Measurements from ENCODE around the gene ST6GALNAC4. TPM values are rescaled to one million over a fixed set of nuclear protein-coding genes. Genes with fewer than 3 reads are reported as not detected.

ST6GALNAC4 gene, protein sequence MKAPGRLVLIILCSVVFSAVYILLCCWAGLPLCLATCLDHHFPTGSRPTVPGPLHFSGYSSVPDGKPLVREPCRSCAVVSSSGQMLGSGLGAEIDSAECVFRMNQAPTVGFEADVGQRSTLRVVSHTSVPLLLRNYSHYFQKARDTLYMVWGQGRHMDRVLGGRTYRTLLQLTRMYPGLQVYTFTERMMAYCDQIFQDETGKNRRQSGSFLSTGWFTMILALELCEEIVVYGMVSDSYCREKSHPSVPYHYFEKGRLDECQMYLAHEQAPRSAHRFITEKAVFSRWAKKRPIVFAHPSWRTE
- total RNA-seq (2022; extraction: Qiagen RNA extraction; ENCODE audit: low read depth), result 13.8 to 20.6 TPM (median 18.1 TPM) in 5 replicates

DNA sequence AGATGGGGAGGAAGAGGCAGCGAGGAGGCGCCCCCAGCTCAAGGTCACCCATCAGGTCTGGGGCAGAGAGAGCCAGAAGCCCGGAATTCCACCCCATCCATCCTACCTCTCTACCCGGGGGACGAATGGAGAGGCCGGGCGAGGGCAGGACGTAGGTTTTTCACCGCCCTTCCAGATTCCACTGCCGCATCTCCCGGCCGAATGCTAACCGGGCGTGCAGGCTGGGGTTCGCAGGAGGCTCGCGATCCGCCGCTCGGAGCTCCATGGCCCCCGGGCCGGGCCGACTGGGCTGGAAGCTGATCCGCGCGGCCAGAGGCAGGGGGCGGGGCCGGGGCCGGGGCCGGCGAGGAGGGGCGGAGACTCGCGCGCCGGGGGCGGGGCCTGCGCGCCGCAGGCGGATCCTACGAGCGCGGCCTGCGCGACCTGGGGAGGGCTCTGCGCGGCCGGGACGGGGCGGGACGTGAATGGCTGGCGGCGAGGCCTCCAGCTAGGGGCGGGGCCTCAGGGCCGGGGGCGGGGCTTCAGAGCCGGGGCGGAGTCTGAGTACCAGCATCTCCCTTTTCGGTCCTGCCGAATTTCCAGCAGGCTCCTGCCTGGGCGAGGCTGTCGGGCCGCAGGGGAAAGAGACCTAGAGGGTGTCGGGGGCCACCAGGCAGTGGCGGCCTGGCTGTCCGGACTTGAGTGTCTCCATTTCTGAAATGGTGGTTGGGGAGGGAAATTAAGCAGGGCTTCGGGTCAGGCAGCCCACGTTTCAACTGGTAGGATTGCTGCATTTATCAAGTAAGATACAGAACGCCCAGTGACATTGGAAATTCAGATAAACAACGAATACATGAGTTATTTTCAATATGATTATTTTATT, at the start of gene ST6GALNAC4:
ST6GALNAC4 (minus strand) TSS at position 322 of the 862 bp plus-strand sequence. CDS start 622 bp downstream, outside the sequence.

DNA sequence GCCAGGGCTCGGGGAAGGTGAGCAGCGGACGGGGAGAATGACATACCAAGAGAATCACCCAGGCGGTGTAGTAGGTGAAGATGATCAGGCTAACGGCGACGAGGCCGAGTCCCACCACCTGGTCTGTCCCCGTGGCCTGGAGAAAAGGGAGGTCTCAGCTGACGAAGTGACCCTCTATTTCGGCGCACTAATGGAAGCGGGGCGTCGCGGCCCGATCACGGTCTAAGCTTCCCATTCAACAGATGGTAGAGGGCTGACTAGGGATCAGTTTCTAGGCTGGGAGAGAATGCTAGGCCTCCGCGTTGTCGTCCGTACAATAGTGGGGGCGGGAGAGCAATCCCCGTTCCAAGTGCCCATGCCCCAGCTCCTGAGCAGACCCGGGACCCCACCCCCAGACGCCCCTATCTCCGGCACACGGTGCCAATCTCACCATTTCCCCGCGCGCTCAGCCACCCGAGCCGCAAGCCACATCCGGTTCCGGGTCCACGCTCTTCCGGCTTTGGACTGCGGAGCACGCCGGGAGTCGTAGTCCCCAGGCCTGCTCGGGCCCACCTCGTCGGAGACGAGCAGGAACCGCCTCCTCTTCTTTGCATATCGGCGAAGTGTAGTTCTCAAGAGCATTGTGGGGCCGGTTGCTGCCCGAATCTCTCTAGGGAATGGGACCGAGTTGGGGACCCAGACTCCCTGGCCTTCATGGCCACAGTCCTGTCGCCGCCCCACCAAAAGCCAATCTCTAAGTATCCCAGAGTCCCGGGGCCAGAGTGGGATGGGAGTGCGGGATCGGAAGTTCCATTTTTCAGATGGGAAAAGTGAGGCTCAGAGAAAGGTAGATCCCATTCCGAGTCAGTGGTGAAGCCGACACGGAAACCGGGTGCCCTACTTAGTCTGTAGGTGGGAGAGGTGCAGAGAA, 20.8 kb upstream of the ST6GALNAC4 start, which contains the start of gene DPM2:
DPM2 (minus strand) TSS at position 467 of the 910 bp plus-strand sequence; CDS start at position 433, 34 bp downstream.

DNA sequence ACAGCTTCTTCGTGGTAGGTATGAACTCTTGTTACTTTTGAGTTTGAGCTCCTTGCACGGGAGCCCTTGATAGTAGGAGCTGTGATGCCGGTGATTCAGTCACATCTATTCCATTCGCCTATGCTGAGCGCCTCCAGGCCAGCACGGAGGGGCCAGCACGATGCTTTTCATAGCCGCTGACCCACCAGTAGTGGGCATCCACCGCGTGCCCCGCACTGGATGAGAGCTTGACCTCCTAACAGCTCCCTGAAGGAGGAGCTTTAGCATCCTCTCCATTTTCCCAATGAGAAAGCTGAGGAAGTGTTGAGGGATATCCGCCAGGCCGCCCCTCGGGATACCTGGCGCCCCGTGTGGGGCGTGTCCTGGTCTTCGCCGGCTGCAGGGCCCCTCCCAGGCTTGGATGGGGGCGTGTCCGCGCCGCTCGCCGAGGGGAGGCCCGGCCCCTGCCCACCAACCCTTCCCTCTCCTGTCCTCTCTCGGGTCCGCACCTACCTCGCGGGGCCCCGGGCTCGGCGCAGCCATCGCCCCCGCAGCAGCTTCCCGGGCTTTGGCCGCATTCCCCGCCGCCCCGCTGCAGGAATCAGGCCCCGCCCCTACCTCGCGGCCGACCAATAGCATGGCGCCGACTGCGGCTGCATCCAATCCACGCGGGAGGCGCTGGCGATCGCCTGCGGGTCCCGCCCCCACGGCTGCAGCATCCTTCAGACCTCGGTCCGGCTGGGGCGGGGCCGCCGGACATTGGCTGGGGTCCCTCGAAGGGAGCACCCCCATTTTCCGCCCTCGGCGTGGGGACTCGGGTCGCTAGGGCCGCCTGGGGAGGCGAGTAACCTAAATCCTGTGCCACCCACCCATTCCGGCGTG, 13.6 kb upstream of the ST6GALNAC4 start, which contains the start of gene PIP5KL1:
PIP5KL1 (minus strand) TSS at position 547 of the 861 bp plus-strand sequence; CDS start at position 522, 25 bp downstream.

DNA sequence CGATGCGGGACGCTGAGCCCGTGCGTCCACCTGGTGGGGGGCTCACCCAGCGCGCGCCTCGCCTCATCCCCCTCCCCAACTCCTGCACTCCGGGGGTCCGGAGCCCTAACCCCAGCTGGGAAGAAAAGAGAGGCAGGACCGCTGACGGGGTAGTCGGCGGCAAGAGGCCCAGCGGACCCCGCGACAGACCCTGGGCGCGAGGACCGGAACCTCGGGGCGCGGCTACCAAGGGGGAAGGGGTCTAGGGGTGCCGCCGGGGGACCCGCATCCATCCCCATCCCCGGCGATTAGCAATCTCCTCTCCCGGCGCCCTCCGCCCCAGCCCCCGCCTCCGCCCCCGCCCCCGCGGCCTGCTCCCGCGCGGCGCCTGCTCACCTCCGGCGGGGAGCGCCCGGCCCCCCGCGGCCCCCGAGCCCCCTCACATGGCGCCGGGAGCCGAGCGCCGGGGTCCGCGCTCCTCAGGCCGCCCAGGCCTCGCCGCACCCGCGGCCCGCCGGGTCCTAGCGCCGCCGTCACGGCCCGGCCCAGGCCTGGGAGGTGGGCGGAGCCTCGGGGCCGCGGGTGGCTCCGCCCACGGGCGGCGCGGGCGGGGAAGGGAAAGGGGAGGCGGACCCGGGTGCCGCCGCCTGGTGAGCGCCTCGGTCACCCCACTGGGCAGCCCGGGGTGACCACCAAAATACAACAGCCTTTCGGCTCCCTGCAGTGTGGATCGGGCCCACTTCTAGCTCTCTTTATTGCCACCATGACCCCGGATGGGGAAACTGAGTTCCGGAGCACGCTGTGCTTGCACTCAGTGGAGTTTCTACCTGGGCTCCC, 17.5 kb downstream of the ST6GALNAC4 start, which contains the start of gene ST6GALNAC6:
ST6GALNAC6 (minus strand) TSS at position 476 of the 816 bp plus-strand sequence. CDS start 1,622 bp downstream, outside the sequence.

DNA sequence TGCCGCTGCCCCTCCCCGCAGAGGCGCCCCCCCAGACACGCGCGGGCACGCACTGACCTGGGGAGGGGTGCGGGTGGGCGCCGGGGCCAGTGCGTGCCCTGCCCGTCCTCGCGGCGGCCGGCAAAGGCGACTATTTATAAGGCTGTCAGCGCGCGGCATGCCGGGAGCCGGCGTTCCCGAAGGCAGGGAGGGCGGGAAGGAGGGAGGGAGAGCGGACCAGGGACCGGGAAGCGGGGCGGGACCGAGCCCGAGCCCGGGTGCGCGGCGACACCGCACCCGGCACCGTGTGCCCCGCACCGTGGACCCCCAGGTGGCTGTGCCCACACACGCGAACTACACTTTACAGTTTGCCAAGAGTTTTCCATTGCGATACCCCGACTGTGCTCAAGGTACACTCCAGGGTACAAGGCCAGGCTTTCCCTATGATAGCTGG, 39.3 kb downstream of the ST6GALNAC4 start, which contains the start of gene AK1:
AK1 (minus strand) TSS at position 110 of the 433 bp plus-strand sequence. CDS start 3,058 bp downstream, outside the sequence.

Other genes starting within 250 kb of the ST6GALNAC4 start
- gene CFAP157, start 210.1 kb downstream of the ST6GALNAC4 start, total RNA-seq (2022; extraction: Qiagen RNA extraction; ENCODE audit: low read depth), result not detected in 5 replicates
- gene PTRH1, start 201.4 kb downstream of the ST6GALNAC4 start, total RNA-seq (2022; extraction: Qiagen RNA extraction; ENCODE audit: low read depth), result 14.7 to 19.9 TPM (median 18.1 TPM) in 5 replicates
- gene TTC16, start 201.0 kb downstream of the ST6GALNAC4 start, total RNA-seq (2022; extraction: Qiagen RNA extraction; ENCODE audit: low read depth), result 0.08 TPM in 1 of 5 replicates, not detected in the others
- gene TOR2A, start 181.7 kb downstream of the ST6GALNAC4 start, total RNA-seq (2022; extraction: Qiagen RNA extraction; ENCODE audit: low read depth), result 11.0 to 15.1 TPM (median 14.4 TPM) in 5 replicates
- gene SH2D3C, start 138.4 kb downstream of the ST6GALNAC4 start, total RNA-seq (2022; extraction: Qiagen RNA extraction; ENCODE audit: low read depth), result 0.06 to 0.07 TPM in 2 of 5 replicates, not detected in the others
- gene CDK9, start 131.0 kb downstream of the ST6GALNAC4 start, total RNA-seq (2022; extraction: Qiagen RNA extraction; ENCODE audit: low read depth), result 43.2 to 45.6 TPM (median 44.8 TPM) in 5 replicates
- 44.8 to 50.7 TPM (median 47.6 TPM) in 5 replicates for gene FPGS, start 114.2 kb downstream of the ST6GALNAC4 start, total RNA-seq (2022; extraction: Qiagen RNA extraction; ENCODE audit: low read depth)
- gene ENG, start 62.4 kb downstream of the ST6GALNAC4 start, total RNA-seq (2022; extraction: Qiagen RNA extraction; ENCODE audit: low read depth), result 0.12 to 0.29 TPM (median 0.16 TPM) in 5 replicates
- 43.0 to 83.4 TPM (median 76.2 TPM) in 5 replicates for gene AK1, start 39.4 kb downstream of the ST6GALNAC4 start, total RNA-seq (2022; extraction: Qiagen RNA extraction; ENCODE audit: low read depth)
- gene ST6GALNAC6, start 17.4 kb downstream of the ST6GALNAC4 start, total RNA-seq (2022; extraction: Qiagen RNA extraction; ENCODE audit: low read depth), result 17.8 to 24.7 TPM (median 20.3 TPM) in 5 replicates
- gene PIP5KL1, start 13.7 kb upstream of the ST6GALNAC4 start, total RNA-seq (2022; extraction: Qiagen RNA extraction; ENCODE audit: low read depth), result 1.3 to 3.3 TPM (median 1.8 TPM) in 5 replicates
- 36.4 to 43.7 TPM (median 41.9 TPM) in 5 replicates for gene DPM2, start 20.8 kb upstream of the ST6GALNAC4 start, total RNA-seq (2022; extraction: Qiagen RNA extraction; ENCODE audit: low read depth)
- gene EEIG1, start 63.9 kb upstream of the ST6GALNAC4 start, total RNA-seq (2022; extraction: Qiagen RNA extraction; ENCODE audit: low read depth), result 45.8 to 67.1 TPM (median 58.6 TPM) in 5 replicates
- gene NAIF1, start 150.3 kb upstream of the ST6GALNAC4 start, total RNA-seq (2022; extraction: Qiagen RNA extraction; ENCODE audit: low read depth), result 4.5 to 6.9 TPM (median 6.4 TPM) in 5 replicates
- 7.2 to 8.7 TPM (median 8.0 TPM) in 5 replicates for gene SLC25A25, start 151.2 kb upstream of the ST6GALNAC4 start, total RNA-seq (2022; extraction: Qiagen RNA extraction; ENCODE audit: low read depth)
- gene PTGES2, start 210.7 kb upstream of the ST6GALNAC4 start, total RNA-seq (2022; extraction: Qiagen RNA extraction; ENCODE audit: low read depth), result 67.6 to 98.4 TPM (median 91.8 TPM) in 5 replicates
- gene LCN2, start 232.4 kb upstream of the ST6GALNAC4 start, total RNA-seq (2022; extraction: Qiagen RNA extraction; ENCODE audit: low read depth), result 2.4 to 6.8 TPM (median 3.2 TPM) in 5 replicates
- gene BBLN, start 243.2 kb upstream of the ST6GALNAC4 start, total RNA-seq (2022; extraction: Qiagen RNA extraction; ENCODE audit: low read depth), result 48.4 to 68.9 TPM (median 61.7 TPM) in 5 replicates